ENCODE results near the gene LRP4.

DNA sequence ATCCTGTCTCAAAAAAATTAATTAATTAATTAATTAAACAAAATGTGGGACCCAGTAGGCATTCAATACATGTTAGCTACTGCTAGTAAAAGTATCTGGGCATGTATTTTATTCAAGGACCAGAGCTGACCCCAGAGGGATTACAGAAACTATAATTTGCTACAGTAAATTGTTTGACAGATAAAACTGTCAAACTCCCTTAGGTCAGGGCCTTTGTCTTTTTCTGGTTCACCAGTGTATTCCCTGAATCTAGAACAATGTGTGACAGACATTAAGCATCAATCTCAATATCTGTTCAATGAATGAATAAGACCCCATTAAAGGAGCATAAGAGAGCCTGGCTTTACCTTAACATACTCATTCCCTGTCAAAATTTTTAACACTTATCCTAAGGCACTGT, 78.2 kb downstream of the LRP4 start:
- TF ChIP-seq, protein P1, sequence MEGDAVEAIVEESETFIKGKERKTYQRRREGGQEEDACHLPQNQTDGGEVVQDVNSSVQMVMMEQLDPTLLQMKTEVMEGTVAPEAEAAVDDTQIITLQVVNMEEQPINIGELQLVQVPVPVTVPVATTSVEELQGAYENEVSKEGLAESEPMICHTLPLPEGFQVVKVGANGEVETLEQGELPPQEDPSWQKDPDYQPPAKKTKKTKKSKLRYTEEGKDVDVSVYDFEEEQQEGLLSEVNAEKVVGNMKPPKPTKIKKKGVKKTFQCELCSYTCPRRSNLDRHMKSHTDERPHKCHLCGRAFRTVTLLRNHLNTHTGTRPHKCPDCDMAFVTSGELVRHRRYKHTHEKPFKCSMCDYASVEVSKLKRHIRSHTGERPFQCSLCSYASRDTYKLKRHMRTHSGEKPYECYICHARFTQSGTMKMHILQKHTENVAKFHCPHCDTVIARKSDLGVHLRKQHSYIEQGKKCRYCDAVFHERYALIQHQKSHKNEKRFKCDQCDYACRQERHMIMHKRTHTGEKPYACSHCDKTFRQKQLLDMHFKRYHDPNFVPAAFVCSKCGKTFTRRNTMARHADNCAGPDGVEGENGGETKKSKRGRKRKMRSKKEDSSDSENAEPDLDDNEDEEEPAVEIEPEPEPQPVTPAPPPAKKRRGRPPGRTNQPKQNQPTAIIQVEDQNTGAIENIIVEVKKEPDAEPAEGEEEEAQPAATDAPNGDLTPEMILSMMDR (IDR thresholded peaks at IDR 0.05) = no peak
- TF ChIP-seq POLR2A (IDR thresholded peaks at IDR 0.05) = no peak

All from adrenal gland (tissue), 5 donors.